ENCODE data around the gene BCL11B.

The BCL11B gene

GRCh38 chr14:99177886-99178835 is 93.8 kb downstream of the BCL11B start:
- Mint-ChIP-seq H3K36me3 (ENCODE audit: insufficient read depth) (peaks cover 52% of the 10 kb centered on the region), H3K9me3 (no peaks in the 10 kb centered on the region), H3K27me3 (no peaks in the 10 kb centered on the region), H3K27ac (ENCODE audit: low read depth) (peak overlapping the region; percentile 33), H3K4me1 (peaks cover 44% of the 10 kb centered on the region), H3K4me3 (no peak overlapping the region)
- ATAC-seq (replicated peaks; ENCODE audit: extremely low read depth, poor library complexity, severe bottlenecking) (no peak), DNase-seq (ENCODE audit: low spot score in 2 of 2) (no peak)

GRCh38 chr14:99177046-99177655 is 94.8 kb downstream of the BCL11B start:
- no peak overlapping the region for H3K4me3 Mint-ChIP-seq
- H3K27me3 Mint-ChIP-seq = no peaks in the 10 kb centered on the region
- H3K4me1 Mint-ChIP-seq = peaks cover 33% of the 10 kb centered on the region

GRCh38 chr14:99176156-99176945 is 95.6 kb downstream of the BCL11B start:
- Mint-ChIP-seq H3K4me3 (no peak overlapping the region), H3K36me3 (ENCODE audit: insufficient read depth) (peaks cover 64% of the 10 kb centered on the region), H3K9me3 (no peaks in the 10 kb centered on the region), H3K27me3 (no peaks in the 10 kb centered on the region), H3K27ac (ENCODE audit: low read depth) (peak overlapping the region; percentile 38), H3K4me1 (peaks cover 28% of the 10 kb centered on the region)
- ATAC-seq (replicated peaks; ENCODE audit: extremely low read depth, poor library complexity, severe bottlenecking) (no peak), DNase-seq (ENCODE audit: low spot score in 2 of 2) (peak in 1 of 2 donors; percentile 12)

More at GRCh38 chr14:99177046-99177655, 94.8 kb downstream of the BCL11B start:
- ATAC-seq (replicated peaks; ENCODE audit: extremely low read depth, poor library complexity, severe bottlenecking) (no peak), DNase-seq (ENCODE audit: low spot score in 2 of 2) (no peak)
- Mint-ChIP-seq H3K36me3 (ENCODE audit: insufficient read depth) (peaks cover 59% of the 10 kb centered on the region), H3K9me3 (no peaks in the 10 kb centered on the region), H3K27ac (ENCODE audit: low read depth) (peak overlapping the region; percentile 38)

- Mint-ChIP-seq H3K9me3 (no peaks in the 10 kb centered on the region), H3K4me3 (no peak overlapping the region), H3K27me3 (no peaks in the 10 kb centered on the region), H3K4me1 (peaks cover 29% of the 10 kb centered on the region), H3K36me3 (ENCODE audit: insufficient read depth) (peaks cover 65% of the 10 kb centered on the region), H3K27ac (ENCODE audit: low read depth) (no peak overlapping the region)
- no peak for ATAC-seq (replicated peaks; ENCODE audit: extremely low read depth, poor library complexity, severe bottlenecking)
- DNase-seq (ENCODE audit: low spot score in 2 of 2) = no peak
These were observed 96.5 kb downstream of the BCL11B start for GRCh38 chr14:99175331-99176155.

GRCh38 chr14:99174770-99175319 is 97.2 kb downstream of the BCL11B start:
- H3K4me3 Mint-ChIP-seq = no peak overlapping the region
- H3K9me3 Mint-ChIP-seq = no peaks in the 10 kb centered on the region
- H3K27me3 Mint-ChIP-seq = no peaks in the 10 kb centered on the region
- DNase-seq (ENCODE audit: low spot score in 2 of 2) = no peak
- ATAC-seq (replicated peaks; ENCODE audit: extremely low read depth, poor library complexity, severe bottlenecking) = no peak
- H3K4me1 Mint-ChIP-seq = peaks cover 22% of the 10 kb centered on the region
- H3K27ac Mint-ChIP-seq (ENCODE audit: low read depth) = no peak overlapping the region
- peaks cover 63% of the 10 kb centered on the region for H3K36me3 Mint-ChIP-seq (ENCODE audit: insufficient read depth)

GRCh38 chr14:99174081-99174769 is 97.8 kb downstream of the BCL11B start:
- Mint-ChIP-seq H3K4me1 (peaks cover 18% of the 10 kb centered on the region), H3K27me3 (no peaks in the 10 kb centered on the region), H3K9me3 (no peaks in the 10 kb centered on the region), H3K27ac (ENCODE audit: low read depth) (no peak overlapping the region), H3K36me3 (ENCODE audit: insufficient read depth) (peaks cover 63% of the 10 kb centered on the region), H3K4me3 (no peak overlapping the region)
- ATAC-seq (replicated peaks; ENCODE audit: extremely low read depth, poor library complexity, severe bottlenecking) = no peak
- DNase-seq (ENCODE audit: low spot score in 2 of 2) = no peak

- H3K27ac Mint-ChIP-seq (ENCODE audit: low read depth) = no peak overlapping the region
- H3K4me3 Mint-ChIP-seq = no peak overlapping the region
These were observed 98.5 kb downstream of the BCL11B start for GRCh38 chr14:99173506-99173905.

GRCh38 chr14:99173086-99173485 is 98.9 kb downstream of the BCL11B start:
- Mint-ChIP-seq H3K4me1 (peaks cover 19% of the 10 kb centered on the region), H3K27ac (ENCODE audit: low read depth) (no peak overlapping the region)

More at GRCh38 chr14:99173506-99173905, 98.5 kb downstream of the BCL11B start:
- no peak for DNase-seq (ENCODE audit: low spot score in 2 of 2)
- Mint-ChIP-seq H3K4me1 (peaks cover 19% of the 10 kb centered on the region), H3K36me3 (ENCODE audit: insufficient read depth) (peaks cover 62% of the 10 kb centered on the region), H3K27me3 (no peaks in the 10 kb centered on the region), H3K9me3 (no peaks in the 10 kb centered on the region)
- no peak for ATAC-seq (replicated peaks; ENCODE audit: extremely low read depth, poor library complexity, severe bottlenecking)

GRCh38 chr14:99171396-99171795 is 100.6 kb downstream of the BCL11B start:
- Mint-ChIP-seq H3K27me3 (no peaks in the 10 kb centered on the region), H3K4me1 (peaks cover 22% of the 10 kb centered on the region), H3K4me3 (no peak overlapping the region), H3K36me3 (ENCODE audit: insufficient read depth) (peaks cover 58% of the 10 kb centered on the region), H3K27ac (ENCODE audit: low read depth) (peak overlapping the region; percentile 41), H3K9me3 (no peaks in the 10 kb centered on the region)
- no peak for ATAC-seq (replicated peaks; ENCODE audit: extremely low read depth, poor library complexity, severe bottlenecking)
- DNase-seq (ENCODE audit: low spot score in 2 of 2) = no peak

More at GRCh38 chr14:99173086-99173485, 98.9 kb downstream of the BCL11B start:
- Mint-ChIP-seq H3K4me3 (no peak overlapping the region), H3K27me3 (no peaks in the 10 kb centered on the region), H3K9me3 (no peaks in the 10 kb centered on the region), H3K36me3 (ENCODE audit: insufficient read depth) (peaks cover 62% of the 10 kb centered on the region)
- ATAC-seq (replicated peaks; ENCODE audit: extremely low read depth, poor library complexity, severe bottlenecking) (no peak), DNase-seq (ENCODE audit: low spot score in 2 of 2) (no peak)

- peak overlapping the region; percentile 95 for H3K27ac Mint-ChIP-seq (ENCODE audit: low read depth)
- no peak overlapping the region for H3K4me3 Mint-ChIP-seq
- H3K36me3 Mint-ChIP-seq (ENCODE audit: insufficient read depth) = peaks cover 47% of the 10 kb centered on the region
- H3K27me3 Mint-ChIP-seq = no peaks in the 10 kb centered on the region
- no peaks in the 10 kb centered on the region for H3K9me3 Mint-ChIP-seq
- ATAC-seq (replicated peaks; ENCODE audit: extremely low read depth, poor library complexity, severe bottlenecking) (no peak), DNase-seq (ENCODE audit: low spot score in 2 of 2) (no peak)
- peaks cover 32% of the 10 kb centered on the region for H3K4me1 Mint-ChIP-seq
These were observed 102.1 kb downstream of the BCL11B start for GRCh38 chr14:99169776-99170356.

- Mint-ChIP-seq H3K4me1 (peaks cover 35% of the 10 kb centered on the region), H3K36me3 (ENCODE audit: insufficient read depth) (peaks cover 39% of the 10 kb centered on the region), H3K27me3 (no peaks in the 10 kb centered on the region), H3K9me3 (no peaks in the 10 kb centered on the region), H3K4me3 (no peak overlapping the region), H3K27ac (ENCODE audit: low read depth) (peak overlapping the region; percentile 70)
- ATAC-seq (replicated peaks; ENCODE audit: extremely low read depth, poor library complexity, severe bottlenecking) = no peak
- no peak for DNase-seq (ENCODE audit: low spot score in 2 of 2)
These were observed 103.7 kb downstream of the BCL11B start for GRCh38 chr14:99168330-99168729.

Measured in central memory CD8-positive, alpha-beta T cell (primary cell).